SU-DHL-6 (cell line): ENCODE results near the gene ZNF213.

Experiments used
- H2AFZ ChIP-seq: fragments of 200-600 bp; sonication (generic); 2 replicates; pipeline ENCODE4 v1.6.1; 2014; ENCODE audit warnings: low read depth, mild to moderate bottlenecking, moderate library complexity, mixed read lengths, antibody characterized with exemption, low read length; ENCODE audit not compliant: severe bottlenecking
- H3F3A ChIP-seq: fragments of 200-600 bp; shearing (Covaris generic); 2 replicates; pipeline ENCODE4 v1.6.0; 2016; ENCODE audit warnings: antibody characterized with exemption, mild to moderate bottlenecking; ENCODE audit not compliant: insufficient read depth
- H3K27ac ChIP-seq: fragments of 200-600 bp; sonication (generic); 2 replicates; pipeline ENCODE4 v1.5.1; 2016; ENCODE audit warnings: low read depth, mild to moderate bottlenecking, low read length, moderate library complexity, mixed read lengths
- H3K27me3 ChIP-seq: fragments of 200-600 bp; sonication (generic), shearing (Covaris generic); 2 replicates; pipeline ENCODE4 v1.6.0; 2014; ENCODE audit warnings: mild to moderate bottlenecking, low read length
- H3K36me3 ChIP-seq: fragments of 200-600 bp; sonication (generic); 2 replicates; pipeline ENCODE4 v1.6.1; 2014; ENCODE audit warnings: mild to moderate bottlenecking, low read length, mixed read lengths
- H3K4me2 ChIP-seq: fragments of 300-600, 200-600 bp; shearing (Covaris generic), sonication (generic); 2 replicates; pipeline ENCODE4 v1.6.0; 2014; ENCODE audit warnings: low read length, low read depth, mild to moderate bottlenecking; ENCODE audit not compliant: poor library complexity, severe bottlenecking
- H3K4me3 ChIP-seq: fragments of 200-600 bp; sonication (generic); 2 replicates; pipeline ENCODE4 v1.5.1; 2014; ENCODE audit warnings: antibody characterized with exemption, low read length, mild to moderate bottlenecking, mixed read lengths; ENCODE audit not compliant: insufficient read depth, poor library complexity, severe bottlenecking
- H3K79me2 ChIP-seq: fragments of 200-600 bp; sonication (generic); 2 replicates; pipeline ENCODE4 v1.6.1; 2014; ENCODE audit warnings: mild to moderate bottlenecking, low read length, moderate library complexity; ENCODE audit not compliant: insufficient read depth
- H3K9ac ChIP-seq: fragments of 200-600 bp; sonication (generic); 2 replicates; pipeline ENCODE4 v1.7.0; 2014; ENCODE audit warnings: mild to moderate bottlenecking, low read length
- H3K9me2 ChIP-seq: fragments of 200-600 bp; sonication (generic); replicated peaks from 2 replicates; pipeline ENCODE4 v1.6.1; 2014; ENCODE audit warnings: low read length; ENCODE audit not compliant: insufficient read depth
- H3K9me3 ChIP-seq: fragments of 200-600 bp; sonication (generic); 2 replicates; pipeline ENCODE4 v1.6.1; 2014; ENCODE audit warnings: low read length, mixed read lengths; ENCODE audit not compliant: insufficient read depth
- H4K20me1 ChIP-seq: fragments of 200-600 bp; sonication (generic); 2 replicates; pipeline ENCODE4 v1.6.1; 2014; ENCODE audit warnings: low read depth, mild to moderate bottlenecking, antibody characterized with exemption, low read length, moderate library complexity, mixed read lengths
- CTCF ChIP-seq: fragments of 200-600 bp; sonication (generic); IDR thresholded peaks from one replicate; pipeline ENCODE4 v1.5.1; 2017; ENCODE audit warnings: antibody characterized with exemption, mild to moderate bottlenecking, low read length, moderate library complexity; ENCODE audit not compliant: insufficient read depth, poor library complexity, severe bottlenecking
- EZH2phosphoT487 ChIP-seq: fragments of 200-600 bp; sonication (generic), shearing (Covaris generic); conservative IDR thresholded peaks from 2 replicates; pipeline ENCODE4 v1.6.1; 2018; ENCODE audit warnings: mild to moderate bottlenecking, antibody characterized with exemption, low read length, moderate library complexity, mixed read lengths

ZNF213 gene

GRCh38 chr16:3099732-3100499 is 34.9 kb upstream of the ZNF213 start:
- H3K27me3 ChIP-seq, result no peaks in the 10 kb centered on the region
- H3K9me2 ChIP-seq, result no peaks in the 10 kb centered on the region
- H3K4me2 ChIP-seq, result peak overlapping the region; percentile 2
- peaks cover 5% of the 10 kb centered on the region; the same call in 1 of the 2 replicates for H3F3A ChIP-seq
- no peak overlapping the region for H3K27ac ChIP-seq
- TF ChIP-seq EZH2phosphoT487 (no peak), CTCF (no peak)
- H3K9me3 ChIP-seq, result no peaks in the 10 kb centered on the region
- no peak overlapping the region for H2AFZ ChIP-seq
- no peak overlapping the region for H3K4me3 ChIP-seq
- H4K20me1 ChIP-seq, result no peaks in the 10 kb centered on the region
- H3K9ac ChIP-seq, result no peak overlapping the region
- H3K79me2 ChIP-seq, result no peaks in the 10 kb centered on the region
- no peaks in the 10 kb centered on the region for H3K36me3 ChIP-seq

GRCh38 chr16:3101018-3101840 is 33.6 kb upstream of the ZNF213 start:
- TF ChIP-seq CTCF (peak; percentile 68), EZH2phosphoT487 (no peak)
- H3K79me2 ChIP-seq, result no peaks in the 10 kb centered on the region
- H3K4me2 ChIP-seq, result no peak overlapping the region
- H3K4me3 ChIP-seq, result no peak overlapping the region
- H4K20me1 ChIP-seq, result no peaks in the 10 kb centered on the region
- no peaks in the 10 kb centered on the region for H3K9me3 ChIP-seq
- H3K27ac ChIP-seq, result no peak overlapping the region
- no peak overlapping the region for H3K9ac ChIP-seq
- H3K36me3 ChIP-seq, result no peaks in the 10 kb centered on the region
- H3K9me2 ChIP-seq, result no peaks in the 10 kb centered on the region
- H3F3A ChIP-seq, result peaks cover 5% of the 10 kb centered on the region; the same call in 1 of the 2 replicates
- no peak overlapping the region for H2AFZ ChIP-seq
- H3K27me3 ChIP-seq, result no peaks in the 10 kb centered on the region

- Histone ChIP-seq H3F3A (peaks cover 5% of the 10 kb centered on the region; the same call in 1 of the 2 replicates), H3K27me3 (no peaks in the 10 kb centered on the region), H3K9ac (no peak overlapping the region), H3K27ac (no peak overlapping the region), H4K20me1 (no peaks in the 10 kb centered on the region), H3K9me3 (no peaks in the 10 kb centered on the region), H2AFZ (no peak overlapping the region), H3K4me3 (no peak overlapping the region), H3K79me2 (no peaks in the 10 kb centered on the region), H3K9me2 (no peaks in the 10 kb centered on the region), H3K36me3 (no peaks in the 10 kb centered on the region), H3K4me2 (no peak overlapping the region)
- TF ChIP-seq EZH2phosphoT487, result no peak
- TF ChIP-seq CTCF, result no peak
Observed at GRCh38 chr16:3101841-3102470, 32.9 kb upstream of the ZNF213 start.
